Stimulated activated CD4-positive, alpha-beta T cell treated with anti-CD3 and anti-CD28 coated beads, Interleukin-12 subunit alpha, Interleukin-12 subunit beta, amount 100 ng/mL, for 4 hours (primary cell): ENCODE measurements around the gene FZD10.

Experiments
- DNase-seq: peaks from one replicate; pipeline ENCODE4 v3.0.0-alpha.2; 2020

FZD10 gene

DNA sequence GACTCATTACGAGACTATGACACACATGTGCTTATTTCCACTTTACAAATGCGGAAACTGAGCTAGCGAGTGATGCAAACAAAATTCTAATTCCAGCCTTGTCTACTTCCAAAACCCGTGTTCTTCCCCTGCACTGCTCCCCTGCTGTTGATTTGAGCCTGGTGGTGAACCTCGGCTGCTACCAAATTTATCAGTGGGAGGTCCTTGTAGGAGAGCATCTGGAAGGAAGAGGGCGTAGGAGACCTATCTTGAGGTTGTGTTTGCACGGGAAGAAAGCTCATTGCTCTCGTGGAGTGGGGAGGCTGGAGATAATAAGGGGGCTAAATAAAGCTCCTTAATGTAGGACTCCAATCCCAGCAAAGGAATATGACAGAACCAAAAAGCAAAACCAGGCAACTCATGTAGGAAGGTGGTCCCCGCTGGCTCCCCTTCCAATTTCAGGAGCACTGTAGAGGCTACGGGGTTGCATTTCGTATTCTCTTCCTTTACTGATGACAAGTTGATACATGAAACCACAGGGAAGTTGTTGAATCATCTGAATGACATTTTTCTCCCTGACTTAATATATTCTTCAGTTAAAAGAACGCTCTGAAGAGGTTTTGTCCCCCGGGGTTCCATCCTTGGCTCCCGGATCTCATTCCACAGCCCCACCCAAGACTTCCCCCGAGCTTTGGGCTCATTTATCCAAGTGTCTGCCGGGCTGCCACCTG lies 52.6 kb downstream of the FZD10 start:
- no peak for DNase-seq
